Liver (tissue), 3 donors: ENCODE measurements around the gene DNMBP.

Experiments used
- ATF3 ChIP-seq: IDR thresholded peaks from 2 replicates; pipeline ENCODE4 v1.6.1; 2016; ENCODE audit warnings: antibody characterized with exemption
- GABPA ChIP-seq, 2 donors: IDR thresholded peaks in 1 of 2; conservative IDR thresholded peaks in 1 of 2; 2 replicates each; pipeline ENCODE4 v1.6.1; 2016; ENCODE audit warnings: antibody characterized with exemption in 2 of 2, mild to moderate bottlenecking in 1 of 2, moderate library complexity in 1 of 2
- JUND ChIP-seq, 2 donors: IDR thresholded peaks; 2 replicates each; pipeline ENCODE4 v1.6.1; 2016; ENCODE audit warnings: antibody characterized with exemption in 2 of 2
- RAD21 ChIP-seq, 2 donors: IDR thresholded peaks; 2 replicates each; pipeline ENCODE4 v1.6.1; 2016; ENCODE audit warnings: antibody characterized with exemption in 2 of 2, mild to moderate bottlenecking in 2 of 2
- REST ChIP-seq: IDR thresholded peaks from 2 replicates; pipeline ENCODE4 v1.6.1; 2016; ENCODE audit warnings: antibody characterized with exemption, mild to moderate bottlenecking
- YY1 ChIP-seq: IDR thresholded peaks from 2 replicates; pipeline ENCODE4 v1.6.1; 2016; ENCODE audit warnings: antibody characterized with exemption, mild to moderate bottlenecking
- TF ChIP-seq, protein P1 (sequence below): fragments of 150-350 bp; IDR thresholded peaks from 2 replicates; pipeline ENCODE4 v1.5.1; 2017; ENCODE audit warnings: improper control_type of control experiment, low read depth, low read length; ENCODE audit not compliant: missing input control
- TF ChIP-seq, protein P2 (sequence below): IDR thresholded peaks from 2 replicates; pipeline ENCODE4 v1.6.1; 2016; ENCODE audit warnings: antibody characterized with exemption
- donor health status: healthy.
- donor health status: healthy.

DNA sequence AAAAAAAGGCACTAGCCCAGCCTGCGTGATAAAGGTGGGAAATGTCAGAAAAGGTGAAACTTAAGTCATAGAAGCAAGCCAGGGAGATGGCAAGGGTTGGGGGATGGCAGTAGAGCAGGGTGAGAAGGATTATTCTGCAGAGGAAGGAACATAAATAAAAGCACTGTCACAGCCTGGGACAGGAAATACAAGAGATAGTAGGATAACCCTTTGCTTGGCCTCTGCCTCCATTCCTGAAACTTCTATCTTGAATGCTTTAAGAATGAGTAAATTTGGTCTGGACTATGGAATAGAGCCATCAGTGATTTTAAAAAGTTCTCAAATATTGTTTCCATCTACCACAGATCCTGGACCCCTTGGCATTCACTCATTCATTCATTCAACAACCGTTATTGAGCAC lies 177.3 kb downstream of the DNMBP start:
- no peak for TF ChIP-seq REST
- TF ChIP-seq, protein P1, sequence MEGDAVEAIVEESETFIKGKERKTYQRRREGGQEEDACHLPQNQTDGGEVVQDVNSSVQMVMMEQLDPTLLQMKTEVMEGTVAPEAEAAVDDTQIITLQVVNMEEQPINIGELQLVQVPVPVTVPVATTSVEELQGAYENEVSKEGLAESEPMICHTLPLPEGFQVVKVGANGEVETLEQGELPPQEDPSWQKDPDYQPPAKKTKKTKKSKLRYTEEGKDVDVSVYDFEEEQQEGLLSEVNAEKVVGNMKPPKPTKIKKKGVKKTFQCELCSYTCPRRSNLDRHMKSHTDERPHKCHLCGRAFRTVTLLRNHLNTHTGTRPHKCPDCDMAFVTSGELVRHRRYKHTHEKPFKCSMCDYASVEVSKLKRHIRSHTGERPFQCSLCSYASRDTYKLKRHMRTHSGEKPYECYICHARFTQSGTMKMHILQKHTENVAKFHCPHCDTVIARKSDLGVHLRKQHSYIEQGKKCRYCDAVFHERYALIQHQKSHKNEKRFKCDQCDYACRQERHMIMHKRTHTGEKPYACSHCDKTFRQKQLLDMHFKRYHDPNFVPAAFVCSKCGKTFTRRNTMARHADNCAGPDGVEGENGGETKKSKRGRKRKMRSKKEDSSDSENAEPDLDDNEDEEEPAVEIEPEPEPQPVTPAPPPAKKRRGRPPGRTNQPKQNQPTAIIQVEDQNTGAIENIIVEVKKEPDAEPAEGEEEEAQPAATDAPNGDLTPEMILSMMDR, result no peak
- TF ChIP-seq RAD21 (IDR thresholded peaks at IDR 0.05), result no peak
- TF ChIP-seq JUND (IDR thresholded peaks at IDR 0.05), result no peak
- TF ChIP-seq YY1, result no peak
- no peak for TF ChIP-seq ATF3
- no peak for TF ChIP-seq GABPA (IDR thresholded peaks at IDR 0.05 in 1 of 2, conservative IDR thresholded peaks at IDR 0.05 in 1 of 2)
- TF ChIP-seq, protein P2, sequence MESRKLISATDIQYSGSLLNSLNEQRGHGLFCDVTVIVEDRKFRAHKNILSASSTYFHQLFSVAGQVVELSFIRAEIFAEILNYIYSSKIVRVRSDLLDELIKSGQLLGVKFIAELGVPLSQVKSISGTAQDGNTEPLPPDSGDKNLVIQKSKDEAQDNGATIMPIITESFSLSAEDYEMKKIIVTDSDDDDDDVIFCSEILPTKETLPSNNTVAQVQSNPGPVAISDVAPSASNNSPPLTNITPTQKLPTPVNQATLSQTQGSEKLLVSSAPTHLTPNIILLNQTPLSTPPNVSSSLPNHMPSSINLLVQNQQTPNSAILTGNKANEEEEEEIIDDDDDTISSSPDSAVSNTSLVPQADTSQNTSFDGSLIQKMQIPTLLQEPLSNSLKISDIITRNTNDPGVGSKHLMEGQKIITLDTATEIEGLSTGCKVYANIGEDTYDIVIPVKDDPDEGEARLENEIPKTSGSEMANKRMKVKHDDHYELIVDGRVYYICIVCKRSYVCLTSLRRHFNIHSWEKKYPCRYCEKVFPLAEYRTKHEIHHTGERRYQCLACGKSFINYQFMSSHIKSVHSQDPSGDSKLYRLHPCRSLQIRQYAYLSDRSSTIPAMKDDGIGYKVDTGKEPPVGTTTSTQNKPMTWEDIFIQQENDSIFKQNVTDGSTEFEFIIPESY, result no peak
